Measurements from ENCODE around the gene SUGCT. TPM values are rescaled to one million over a fixed set of nuclear protein-coding genes. Genes with fewer than 3 reads are reported as not detected.

Gene SUGCT
- total and polyA plus RNA-seq, 4 donors: 37.9 to 152 (median 53.2) TPM

DNA sequence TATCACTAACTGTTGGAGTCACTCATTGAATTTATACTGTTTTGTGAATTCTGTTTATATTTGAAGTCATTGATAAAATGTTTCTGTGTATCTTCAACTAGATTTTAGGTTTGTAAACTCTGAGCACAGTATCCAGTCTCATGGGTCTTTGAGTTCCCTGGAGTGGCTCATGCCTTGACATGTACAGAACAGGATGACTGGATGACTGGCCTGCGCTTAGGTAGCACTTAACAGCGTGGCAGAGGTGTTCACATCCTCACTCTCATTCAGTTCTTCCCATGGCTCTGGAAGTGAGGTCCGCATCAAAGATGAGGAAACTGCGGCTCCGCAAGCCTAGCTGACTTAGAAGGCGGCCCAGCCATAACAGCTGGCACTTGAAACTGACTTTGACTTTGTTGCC lies 576.9 kb downstream of the SUGCT start:
- ATAC-seq (ENCODE audit: low FRiP score) (no peak), DNase-seq (no peak)
- 97 to 98% methylated on average over 6 of the region's 6 CpGs for WGBS, 2 donors
- intact Hi-C loops (cut with DNase I): no loop called here
- Histone ChIP-seq H3K4me3 (ENCODE audit: low read length in 2 of 2) (no peak overlapping the region), H3K36me3 (ENCODE audit: control insufficient read depth in 1 of 2, insufficient read depth in 2 of 2, low read length in 1 of 2) (no peaks in the 10 kb centered on the region), H3K4me1 (ENCODE audit: control insufficient read depth in 1 of 2, insufficient read depth in 2 of 2, low read length in 2 of 2) (peaks cover 10 to 11% of the 10 kb centered on the region in 2 donors), H3K27ac (ENCODE audit: low read depth in 1 of 2, low read length in 2 of 2) (peak overlapping the region in 1 of 2 donors; percentile 36), H3K27me3 (ENCODE audit: control insufficient read depth in 1 of 2, insufficient read depth in 2 of 2, low read length in 1 of 2) (no peaks in the 10 kb centered on the region), H3K9me3 (ENCODE audit: control insufficient read depth, low read length) (no peaks in the 10 kb centered on the region)

- Histone ChIP-seq H3K4me1 (ENCODE audit: control insufficient read depth in 1 of 2, insufficient read depth in 2 of 2, low read length in 2 of 2) (peaks cover 13% of the 10 kb centered on the region in 2 donors), H3K27ac (ENCODE audit: low read depth in 1 of 2, low read length in 2 of 2) (peak overlapping the region; percentile 68 to 82), H3K36me3 (ENCODE audit: control insufficient read depth in 1 of 2, insufficient read depth in 2 of 2, low read length in 1 of 2) (no peaks in the 10 kb centered on the region), H3K4me3 (ENCODE audit: low read length in 2 of 2) (no peak overlapping the region), H3K9me3 (ENCODE audit: control insufficient read depth, low read length) (no peaks in the 10 kb centered on the region), H3K27me3 (ENCODE audit: control insufficient read depth in 1 of 2, insufficient read depth in 2 of 2, low read length in 1 of 2) (no peaks in the 10 kb centered on the region)
- intact Hi-C loops (cut with DNase I): no loop called here
- ATAC-seq (ENCODE audit: low FRiP score) (no peak), DNase-seq (no peak)
- 4 to 6% methylated on average over 2 of the region's 2 CpGs for WGBS, 2 donors
Observed at GRCh38 chr7:40714363-40715052, 579.7 kb downstream of the SUGCT start.

DNA sequence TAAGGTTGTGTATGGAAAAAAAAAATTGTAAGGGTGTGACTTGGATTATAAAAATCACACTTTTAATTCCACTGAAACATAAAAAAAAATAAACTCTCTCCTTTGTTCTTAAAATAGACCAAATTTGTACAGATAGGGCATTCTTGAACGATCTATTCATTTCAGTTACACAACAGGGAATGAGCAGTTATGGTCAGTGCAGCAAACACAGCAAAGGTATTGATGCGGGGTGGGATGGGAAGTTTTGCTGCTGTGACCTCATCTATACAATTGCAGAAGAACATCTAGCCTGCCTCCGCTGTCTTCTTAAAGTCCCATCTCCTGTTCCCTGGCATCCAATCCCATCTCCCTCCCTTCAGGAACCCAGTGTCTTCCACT lies 580.2 kb downstream of the SUGCT start:
- ATAC-seq (ENCODE audit: low FRiP score): no peak

DNA sequence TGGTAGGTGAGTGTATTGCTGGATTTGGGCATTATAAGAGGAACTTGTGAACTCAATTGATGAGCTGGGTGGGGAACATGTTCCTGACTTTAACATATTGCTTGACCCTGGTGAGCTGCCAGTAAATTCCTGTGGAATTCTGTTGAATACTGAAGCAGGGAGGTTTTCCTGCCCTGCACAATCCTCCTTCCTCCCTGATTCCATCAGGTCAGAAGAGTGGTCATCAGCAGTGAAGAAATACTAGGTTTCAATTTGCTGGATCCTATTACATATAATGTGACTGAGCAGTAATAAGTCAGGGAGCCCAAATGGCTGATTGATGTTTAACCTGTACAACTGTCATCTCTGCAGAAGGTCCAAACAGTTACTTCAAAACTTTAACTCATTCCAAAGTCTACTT lies 581.2 kb downstream of the SUGCT start:
- ATAC-seq (ENCODE audit: low FRiP score): no peak

More for the DNA sequence above, 580.2 kb downstream of the SUGCT start:
- Histone ChIP-seq H3K4me1 (ENCODE audit: control insufficient read depth in 1 of 2, insufficient read depth in 2 of 2, low read length in 2 of 2) (peaks cover 13% of the 10 kb centered on the region in 2 donors), H3K9me3 (ENCODE audit: control insufficient read depth, low read length) (no peaks in the 10 kb centered on the region), H3K27me3 (ENCODE audit: control insufficient read depth in 1 of 2, insufficient read depth in 2 of 2, low read length in 1 of 2) (no peaks in the 10 kb centered on the region), H3K36me3 (ENCODE audit: control insufficient read depth in 1 of 2, insufficient read depth in 2 of 2, low read length in 1 of 2) (no peaks in the 10 kb centered on the region), H3K27ac (ENCODE audit: low read depth in 1 of 2, low read length in 2 of 2) (peak overlapping the region; percentile 80 to 96), H3K4me3 (ENCODE audit: low read length in 2 of 2) (no peak overlapping the region)
- 22 to 31% methylated on average over 3 of the region's 3 CpGs for WGBS, 2 donors
- DNase-seq: no peak
- intact Hi-C loops (cut with DNase I): no loop called here

DNA sequence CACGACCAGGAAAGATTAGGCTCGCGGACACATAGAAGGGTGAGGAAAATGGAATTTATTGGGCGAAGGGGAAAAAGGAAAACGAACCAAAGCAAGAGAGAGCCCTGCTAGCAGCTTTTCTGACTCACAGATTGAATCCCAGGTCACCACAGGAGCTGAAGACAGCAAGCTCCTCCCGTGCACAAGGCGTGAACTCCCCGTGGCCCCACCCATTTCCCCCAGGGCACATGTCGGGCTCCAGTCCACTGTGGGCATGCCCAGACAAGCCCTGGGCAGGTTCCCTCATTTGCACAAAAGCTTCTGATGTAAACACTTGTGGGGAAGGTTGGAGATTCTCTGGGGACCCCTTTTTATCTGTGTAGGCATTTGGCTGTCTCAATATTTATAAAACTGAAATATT lies 582.4 kb downstream of the SUGCT start:
- 0 to 4% methylated on average over 9 of the region's 9 CpGs for WGBS, 2 donors
- H3K9me3 ChIP-seq (ENCODE audit: control insufficient read depth, low read length): no peaks in the 10 kb centered on the region
- H3K27ac ChIP-seq (ENCODE audit: low read depth in 1 of 2, low read length in 2 of 2): peak overlapping the region in 1 of 2 donors; percentile 17
- no peaks in the 10 kb centered on the region for H3K36me3 ChIP-seq (ENCODE audit: control insufficient read depth in 1 of 2, insufficient read depth in 2 of 2, low read length in 1 of 2)
- intact Hi-C loops (cut with DNase I): no loop called here
- no peak overlapping the region for H3K4me3 ChIP-seq (ENCODE audit: low read length in 2 of 2)
- H3K4me1 ChIP-seq (ENCODE audit: control insufficient read depth in 1 of 2, insufficient read depth in 2 of 2, low read length in 2 of 2): peaks cover 10 to 13% of the 10 kb centered on the region in 2 donors
- H3K27me3 ChIP-seq (ENCODE audit: control insufficient read depth in 1 of 2, insufficient read depth in 2 of 2, low read length in 1 of 2): no peaks in the 10 kb centered on the region
- peak; percentile 85 for ATAC-seq (ENCODE audit: low FRiP score)
- peak; percentile 88 to 89 for DNase-seq

More for the DNA sequence above, 581.2 kb downstream of the SUGCT start:
- Histone ChIP-seq H3K27ac (ENCODE audit: low read depth in 1 of 2, low read length in 2 of 2) (peak overlapping the region; percentile 80 to 96), H3K36me3 (ENCODE audit: control insufficient read depth in 1 of 2, insufficient read depth in 2 of 2, low read length in 1 of 2) (no peaks in the 10 kb centered on the region), H3K9me3 (ENCODE audit: control insufficient read depth, low read length) (no peaks in the 10 kb centered on the region), H3K27me3 (ENCODE audit: control insufficient read depth in 1 of 2, insufficient read depth in 2 of 2, low read length in 1 of 2) (no peaks in the 10 kb centered on the region), H3K4me1 (ENCODE audit: control insufficient read depth in 1 of 2, insufficient read depth in 2 of 2, low read length in 2 of 2) (peaks cover 13% of the 10 kb centered on the region in 2 donors), H3K4me3 (ENCODE audit: low read length in 2 of 2) (no peak overlapping the region)
- intact Hi-C loops (cut with DNase I): no loop called here
- DNase-seq: no peak

DNA sequence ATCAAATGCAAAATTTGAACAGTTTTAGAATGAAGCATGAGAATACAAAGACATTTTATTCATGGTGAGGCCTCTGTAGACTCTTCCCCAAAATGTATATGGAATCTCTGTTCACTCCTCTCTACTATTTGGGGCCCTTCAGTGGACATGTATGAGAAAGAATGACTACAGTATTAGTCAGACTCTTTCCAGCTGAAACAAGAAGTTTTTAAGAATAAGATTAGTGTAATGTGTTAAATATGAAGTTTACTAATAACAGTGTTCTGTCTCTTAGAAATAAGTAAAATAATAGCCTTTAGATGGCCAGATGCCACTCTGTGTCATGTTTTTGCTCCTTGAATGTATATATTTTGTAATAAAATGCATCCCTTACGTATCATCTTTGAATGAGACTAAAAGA lies 585.6 kb downstream of the SUGCT start:
- intact Hi-C loops (cut with DNase I): no loop called here
- no peak overlapping the region for H3K27ac ChIP-seq (ENCODE audit: low read depth in 1 of 2, low read length in 2 of 2)
- H3K36me3 ChIP-seq (ENCODE audit: control insufficient read depth in 1 of 2, insufficient read depth in 2 of 2, low read length in 1 of 2): no peaks in the 10 kb centered on the region
- ATAC-seq (ENCODE audit: low FRiP score) (no peak), DNase-seq (no peak)
- 58 to 72% methylated on average over 1 of the region's 1 CpG for WGBS, 2 donors
- H3K9me3 ChIP-seq (ENCODE audit: control insufficient read depth, low read length): no peaks in the 10 kb centered on the region
- peaks cover 3 to 4% of the 10 kb centered on the region in 2 donors for H3K4me1 ChIP-seq (ENCODE audit: control insufficient read depth in 1 of 2, insufficient read depth in 2 of 2, low read length in 2 of 2)
- H3K4me3 ChIP-seq (ENCODE audit: low read length in 2 of 2): no peak overlapping the region
- H3K27me3 ChIP-seq (ENCODE audit: control insufficient read depth in 1 of 2, insufficient read depth in 2 of 2, low read length in 1 of 2): no peaks in the 10 kb centered on the region

DNA sequence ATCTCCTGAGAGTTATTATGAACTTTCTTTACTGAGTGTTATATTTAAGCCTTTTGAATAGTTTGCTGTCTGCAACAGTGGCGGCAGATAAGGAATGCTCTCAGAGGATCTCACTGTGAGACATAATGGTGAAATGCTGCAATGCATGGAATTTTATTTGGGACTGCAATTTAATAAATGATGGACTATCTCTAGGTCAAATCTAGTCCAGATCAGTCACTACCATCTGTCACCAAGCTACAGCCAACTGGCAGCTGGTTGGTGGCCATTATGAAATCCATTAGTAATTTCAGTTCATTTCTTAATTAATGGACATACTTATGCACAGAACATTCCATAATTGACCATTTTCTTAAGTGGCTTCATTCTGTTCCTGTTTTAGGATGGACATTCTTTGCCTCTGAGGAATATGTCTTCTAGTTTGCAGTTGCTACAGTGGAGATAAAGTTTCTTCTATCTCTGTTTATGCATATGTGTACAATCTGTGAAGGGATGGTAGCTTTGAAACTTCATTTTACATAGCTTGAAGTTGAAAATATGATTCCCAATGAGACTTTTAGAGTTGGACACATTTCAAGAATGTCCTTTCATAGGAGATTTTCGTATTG lies 586.6 kb downstream of the SUGCT start:
- Histone ChIP-seq H3K4me1 (ENCODE audit: control insufficient read depth in 1 of 2, insufficient read depth in 2 of 2, low read length in 2 of 2) (peaks cover 3 to 5% of the 10 kb centered on the region in 2 donors), H3K27ac (ENCODE audit: low read depth in 1 of 2, low read length in 2 of 2) (peak overlapping the region; percentile 33 to 51), H3K4me3 (ENCODE audit: low read length in 2 of 2) (no peak overlapping the region), H3K36me3 (ENCODE audit: control insufficient read depth in 1 of 2, insufficient read depth in 2 of 2, low read length in 1 of 2) (no peaks in the 10 kb centered on the region), H3K27me3 (ENCODE audit: control insufficient read depth in 1 of 2, insufficient read depth in 2 of 2, low read length in 1 of 2) (no peaks in the 10 kb centered on the region), H3K9me3 (ENCODE audit: control insufficient read depth, low read length) (no peaks in the 10 kb centered on the region)
- no peak for DNase-seq
- intact Hi-C loops (cut with DNase I): no loop called here
- 54 to 62% methylated on average over 2 of the region's 2 CpGs for WGBS, 2 donors
- no peak for ATAC-seq (ENCODE audit: low FRiP score)

GRCh38 chr7:40722242-40722641 lies 587.4 kb downstream of the SUGCT start:
- no peak for DNase-seq
- intact Hi-C loops (cut with DNase I): no loop called here
- WGBS, 2 donors: 9 to 17% methylated on average over 2 of the region's 2 CpGs
- no peak for ATAC-seq (ENCODE audit: low FRiP score)
- peak overlapping the region in 1 of 2 donors; percentile 26 for H3K4me3 ChIP-seq (ENCODE audit: low read length in 2 of 2)
- H3K4me1 ChIP-seq (ENCODE audit: control insufficient read depth in 1 of 2, insufficient read depth in 2 of 2, low read length in 2 of 2): peaks cover 3 to 6% of the 10 kb centered on the region in 2 donors
- H3K27ac ChIP-seq (ENCODE audit: low read depth in 1 of 2, low read length in 2 of 2): peak overlapping the region in 1 of 2 donors; percentile 51
- H3K36me3 ChIP-seq (ENCODE audit: control insufficient read depth in 1 of 2, insufficient read depth in 2 of 2, low read length in 1 of 2): no peaks in the 10 kb centered on the region
- H3K27me3 ChIP-seq (ENCODE audit: control insufficient read depth in 1 of 2, insufficient read depth in 2 of 2, low read length in 1 of 2): no peaks in the 10 kb centered on the region
- no peaks in the 10 kb centered on the region for H3K9me3 ChIP-seq (ENCODE audit: control insufficient read depth, low read length)

- H3K4me1 ChIP-seq (ENCODE audit: control insufficient read depth in 1 of 2, insufficient read depth in 2 of 2, low read length in 2 of 2): peaks cover 3 to 5% of the 10 kb centered on the region in 2 donors
- no peak overlapping the region for H3K27ac ChIP-seq (ENCODE audit: low read depth in 1 of 2, low read length in 2 of 2)
- H3K36me3 ChIP-seq (ENCODE audit: control insufficient read depth in 1 of 2, insufficient read depth in 2 of 2, low read length in 1 of 2): no peaks in the 10 kb centered on the region
- no peaks in the 10 kb centered on the region for H3K27me3 ChIP-seq (ENCODE audit: control insufficient read depth in 1 of 2, insufficient read depth in 2 of 2, low read length in 1 of 2)
- WGBS, 2 donors: 69 to 71% methylated on average over 2 of the region's 2 CpGs
- ATAC-seq (ENCODE audit: low FRiP score) (no peak), DNase-seq (no peak)
- no peak overlapping the region for H3K4me3 ChIP-seq (ENCODE audit: low read length in 2 of 2)
- H3K9me3 ChIP-seq (ENCODE audit: control insufficient read depth, low read length): no peaks in the 10 kb centered on the region
- intact Hi-C loops (cut with DNase I): no loop called here
Observed at GRCh38 chr7:40723829-40724228, 589.0 kb downstream of the SUGCT start.
